Stimulated activated CD4-positive, alpha-beta T cell treated with anti-CD3 and anti-CD28 coated beads, Interleukin-4, amount 100 ng/mL, for 4 hours (primary cell): ENCODE data around the gene CEP104.

ENCODE experiments used
- DNase-seq, 2 experiments: peaks; one replicate each; pipeline ENCODE4 v3.0.0-alpha.2; 2020

CEP104 gene

DNA sequence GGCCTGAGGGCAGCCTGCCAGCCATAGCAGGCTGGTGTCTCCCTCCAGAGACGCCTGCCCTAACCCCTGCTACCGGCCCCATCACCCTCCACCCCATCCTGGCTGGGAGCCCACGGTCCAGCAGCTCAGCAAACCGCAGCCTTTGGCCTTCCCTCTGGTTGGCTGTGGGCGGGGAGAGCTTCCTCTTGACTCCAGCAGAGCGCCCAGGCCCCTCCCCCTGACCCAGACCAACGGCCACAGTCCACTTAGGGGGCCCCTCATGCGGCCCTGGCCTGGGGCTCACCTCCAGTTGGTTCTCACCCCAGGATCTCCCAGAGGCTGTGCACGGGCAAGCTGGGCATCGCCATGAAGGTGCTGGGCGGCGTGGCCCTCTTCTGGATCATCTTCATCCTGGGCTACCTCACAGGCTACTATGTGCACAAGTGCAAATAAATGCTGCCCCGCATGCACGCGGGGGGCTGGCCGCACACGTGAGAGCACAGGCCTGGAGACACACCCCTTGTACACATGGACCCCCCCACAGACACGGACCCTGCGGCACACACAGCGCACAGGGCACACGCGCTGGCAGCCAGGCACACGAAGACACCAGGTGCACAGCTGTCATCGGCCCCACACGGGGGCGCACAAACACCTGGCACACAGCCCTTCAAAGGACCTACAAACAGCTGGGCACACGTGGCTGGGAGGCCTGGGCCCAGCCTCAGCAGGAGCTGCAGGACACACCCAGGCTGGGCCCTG is 81.4 kb downstream of the CEP104 start:
- peak; percentile 38 to 49 for DNase-seq

DNA sequence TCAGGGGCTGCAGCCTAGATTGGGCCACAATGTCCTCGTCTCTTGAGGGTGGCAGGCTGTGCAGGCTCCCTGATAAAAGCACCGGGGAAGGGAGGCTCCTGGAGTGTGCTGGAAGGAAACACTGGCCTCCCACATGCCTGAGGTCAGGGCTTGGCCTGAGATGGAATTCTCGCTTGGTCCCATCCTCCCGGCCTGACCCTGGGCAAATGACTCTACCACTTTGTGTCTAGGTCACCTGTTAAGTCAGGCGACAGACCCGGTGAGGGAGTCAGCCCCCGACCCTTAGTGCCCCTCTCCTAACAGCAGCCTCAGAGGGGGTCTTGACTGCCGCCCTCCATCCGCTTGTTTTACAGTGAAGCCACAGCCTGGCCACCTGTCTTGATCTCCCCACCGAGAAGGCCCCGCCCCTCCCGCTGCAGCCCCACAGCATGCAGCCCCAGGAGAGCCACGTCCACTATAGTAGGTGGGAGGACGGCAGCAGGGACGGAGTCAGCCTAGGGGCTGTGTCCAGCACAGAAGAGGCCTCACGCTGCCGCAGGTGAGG is 82.0 kb downstream of the CEP104 start:
- DNase-seq = no peak

DNA sequence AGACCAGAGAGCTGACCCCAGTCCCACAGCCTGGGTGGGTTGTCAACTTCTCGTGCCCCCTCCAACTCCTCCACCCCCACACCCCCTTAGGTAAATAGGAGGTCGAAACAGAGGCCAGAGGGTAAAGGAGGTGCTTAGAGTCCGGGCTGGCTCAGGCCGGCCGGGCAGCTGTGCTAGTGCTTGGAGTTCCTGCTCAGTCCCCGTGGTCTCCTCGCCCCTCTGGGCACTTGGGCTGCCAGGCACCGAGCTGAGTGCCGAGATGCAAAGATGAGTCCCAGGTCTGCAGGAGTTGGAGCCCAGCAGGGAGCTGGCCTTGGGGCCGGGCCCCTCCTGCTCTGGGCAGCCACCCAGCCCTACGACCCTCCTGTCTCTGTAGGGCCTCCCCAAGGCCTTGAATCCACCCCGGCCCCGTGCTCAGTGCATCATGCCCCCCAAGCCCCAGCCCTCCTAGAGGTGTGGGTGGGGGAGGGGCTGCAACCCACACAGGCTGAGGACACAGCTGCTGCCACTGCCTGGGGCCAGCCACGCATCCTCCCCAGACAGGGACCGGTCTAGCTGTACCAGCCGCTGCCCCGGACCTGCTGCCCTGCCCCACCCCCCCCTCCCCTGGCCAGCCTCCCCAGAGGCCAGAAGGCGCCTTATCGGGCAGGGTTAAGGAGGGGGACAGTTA is 82.6 kb downstream of the CEP104 start:
- no peak for DNase-seq

- no peak for DNase-seq
These were observed 83.3 kb downstream of the CEP104 start for GRCh38 chr1:3773572-3774275.

DNA sequence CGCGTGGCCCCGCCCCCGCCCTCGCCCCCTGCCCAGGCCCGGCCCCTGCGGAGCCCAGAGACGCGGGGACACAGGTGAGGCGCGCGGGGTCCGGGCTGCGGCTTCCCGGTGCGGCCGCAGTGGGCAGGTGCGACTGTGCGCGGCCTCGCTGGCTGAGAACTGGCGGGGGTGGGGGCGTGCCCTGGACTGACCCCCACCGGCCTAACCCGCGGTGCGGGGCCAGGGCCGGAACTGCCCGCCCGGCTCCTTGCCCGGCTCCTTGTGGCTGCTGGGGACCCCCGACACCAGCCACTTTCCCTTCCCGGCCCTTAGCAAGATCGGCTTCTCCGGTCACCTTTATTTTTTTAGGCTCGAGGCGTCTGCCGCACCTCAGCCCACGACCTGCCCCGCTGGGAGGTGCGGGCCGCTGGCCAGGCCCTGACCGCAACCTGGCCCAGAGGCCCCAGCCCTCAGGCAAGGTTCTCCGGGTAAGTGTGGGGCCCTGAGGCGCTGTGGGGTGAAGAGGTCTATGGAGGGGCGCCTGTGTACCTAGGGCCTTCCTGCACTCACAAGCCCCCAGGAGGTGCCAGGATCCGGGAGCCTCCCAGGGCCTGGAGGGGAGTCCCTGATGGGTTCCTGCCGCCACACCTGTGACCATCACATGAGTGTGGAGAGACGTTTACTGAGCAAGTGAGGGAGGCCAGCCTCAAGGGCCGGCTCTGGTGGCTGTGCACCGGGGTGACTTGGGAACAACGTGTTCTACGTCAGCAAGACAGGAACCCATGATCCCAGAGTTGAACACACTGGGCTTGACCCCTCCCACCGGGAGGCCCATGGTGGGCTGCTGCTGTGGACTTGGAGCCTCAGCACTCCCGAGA is 84.1 kb downstream of the CEP104 start, which contains the start of gene SMIM1:
SMIM1 (plus strand) TSS at position 35 of the 857 bp plus-strand sequence. CDS start 2,625 bp downstream, outside the sequence.
- DNase-seq = no peak

- DNase-seq = peak; percentile 83 to 87
These were observed 84.8 kb downstream of the CEP104 start for GRCh38 chr1:3772027-3772714.

DNA sequence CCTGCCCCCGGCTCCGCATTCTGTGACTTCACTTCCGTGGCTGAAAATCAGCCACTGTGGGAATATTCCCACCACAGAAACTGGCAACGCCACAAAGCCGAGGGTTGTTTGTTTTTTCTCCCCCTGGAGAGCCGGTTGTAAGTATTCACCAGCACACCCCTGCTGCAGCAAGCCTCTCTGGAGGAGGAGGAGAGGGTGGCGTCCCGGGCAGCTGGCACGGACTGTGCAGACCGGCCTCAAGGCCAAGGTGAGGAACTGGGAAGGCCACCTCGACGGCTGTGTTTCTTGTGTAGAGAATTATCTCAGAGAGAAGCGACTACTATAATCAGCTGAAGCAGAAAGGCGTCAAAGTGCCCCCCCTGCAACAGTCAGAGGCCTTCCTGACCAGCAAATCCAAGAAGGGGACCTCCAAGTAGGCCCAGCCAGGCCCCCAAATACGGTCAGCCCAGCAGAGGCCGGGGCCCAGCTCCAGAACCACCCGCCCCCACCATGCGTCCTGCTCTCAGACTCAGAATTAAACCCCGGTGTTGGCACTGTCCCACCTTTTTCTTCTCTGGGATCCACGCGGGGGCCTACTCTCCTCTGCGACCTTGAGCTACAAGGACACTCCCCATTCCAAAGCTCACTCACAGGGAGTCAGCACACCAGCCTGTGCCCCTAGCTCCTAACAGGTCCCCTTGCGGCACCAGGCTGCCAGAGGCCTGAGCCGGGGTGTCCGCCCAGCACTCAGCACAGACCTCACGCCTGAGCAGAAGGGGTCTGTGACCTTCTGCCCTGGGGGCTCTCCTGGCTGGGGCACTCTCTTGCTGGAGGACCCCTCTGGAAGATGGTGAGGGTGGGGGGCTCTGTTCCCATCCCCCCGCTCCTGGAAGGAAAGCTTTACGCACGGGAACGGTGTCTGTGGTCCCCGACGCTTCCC is 85.6 kb downstream of the CEP104 start:
- no peak for DNase-seq

- DNase-seq = no peak
These were observed 86.8 kb downstream of the CEP104 start for GRCh38 chr1:3770047-3770765.

DNA sequence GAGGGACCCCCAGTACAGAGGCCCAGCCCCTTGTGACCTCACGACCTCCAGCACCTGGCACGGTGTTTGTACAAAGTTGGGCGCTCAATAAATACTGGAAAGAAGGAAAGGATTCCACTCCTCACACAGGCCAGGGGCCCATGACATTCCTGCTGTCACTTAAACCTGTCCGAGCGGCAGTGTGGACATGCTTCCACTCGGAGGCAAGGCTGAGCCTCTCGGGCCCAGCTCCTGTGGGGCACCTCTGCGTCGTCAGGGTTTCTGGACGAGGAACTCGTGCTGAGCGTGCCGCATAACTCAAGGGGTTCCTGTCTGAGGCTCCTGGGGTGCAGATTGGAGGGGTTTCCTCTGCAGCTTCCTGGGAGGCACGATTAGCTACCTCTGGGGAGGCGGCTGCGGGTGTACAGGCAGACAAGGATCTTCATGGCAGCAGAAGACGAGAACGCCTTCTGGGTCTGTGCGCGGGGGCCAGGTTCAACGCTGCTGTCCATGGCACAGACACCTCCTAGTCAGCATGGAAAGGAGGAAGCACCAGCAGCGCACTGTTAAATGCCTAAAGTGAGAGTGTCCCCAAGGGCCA is 88.1 kb downstream of the CEP104 start:
- no peak for DNase-seq

GRCh38 chr1:3767328-3767925 is 89.6 kb downstream of the CEP104 start:
- DNase-seq = no peak

DNA sequence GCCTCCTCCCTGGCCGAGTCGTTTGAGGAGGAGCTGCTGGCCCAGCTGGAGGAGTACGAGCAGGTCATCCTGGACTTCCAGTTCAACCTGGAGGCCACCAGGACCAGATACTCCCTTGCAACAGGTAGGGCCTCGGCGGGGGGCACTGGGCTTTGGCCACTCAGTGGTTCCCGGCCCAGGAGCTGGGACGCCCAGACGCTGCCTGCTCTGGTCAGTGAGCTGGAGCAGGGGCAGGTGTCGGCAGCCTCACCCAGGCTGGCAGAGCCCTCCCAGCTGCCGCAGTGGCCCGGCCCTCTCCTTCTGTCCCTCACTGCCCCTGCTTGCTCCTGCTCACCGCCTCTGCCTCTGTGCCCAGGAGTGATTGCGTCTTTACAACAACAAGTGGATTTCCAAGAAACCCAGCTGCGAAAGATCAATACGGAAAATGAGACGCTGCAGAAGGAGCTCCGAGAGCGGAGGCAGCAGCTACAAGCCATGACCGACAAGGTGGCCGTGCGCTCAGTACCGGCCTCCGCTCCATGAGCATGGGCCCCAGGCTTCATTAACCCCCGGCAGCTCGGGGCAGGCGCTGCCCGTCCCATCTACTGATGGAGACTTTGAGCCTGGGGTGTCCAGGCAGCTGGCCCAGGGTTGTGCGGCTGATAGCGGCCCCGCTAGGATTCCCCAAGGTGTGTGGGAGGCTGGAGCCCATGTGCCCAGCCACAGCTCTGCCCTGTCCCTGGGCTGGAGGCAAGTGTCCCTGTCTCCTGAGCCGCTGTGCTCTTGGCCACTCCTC is 93.5 kb downstream of the CEP104 start:
- DNase-seq = no peak

DNA sequence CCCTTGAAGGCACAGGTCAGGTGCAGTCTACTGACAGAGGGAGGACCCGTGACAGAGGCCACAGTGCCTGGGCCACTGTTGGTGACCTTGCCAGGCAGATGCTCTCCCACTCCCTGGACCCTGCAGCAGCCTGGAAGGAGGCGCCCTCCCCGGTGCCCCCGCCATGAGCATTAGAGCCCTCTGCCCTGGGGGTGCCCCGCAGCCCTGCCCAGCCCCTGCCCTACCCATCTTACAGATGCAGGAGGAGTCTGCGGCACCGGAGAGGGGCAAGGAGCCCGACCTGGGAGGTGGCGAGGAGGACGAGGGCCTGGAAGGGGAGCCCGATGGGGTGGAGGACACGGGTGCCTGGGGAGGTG is 94.2 kb downstream of the CEP104 start:
- no peak for DNase-seq

DNA sequence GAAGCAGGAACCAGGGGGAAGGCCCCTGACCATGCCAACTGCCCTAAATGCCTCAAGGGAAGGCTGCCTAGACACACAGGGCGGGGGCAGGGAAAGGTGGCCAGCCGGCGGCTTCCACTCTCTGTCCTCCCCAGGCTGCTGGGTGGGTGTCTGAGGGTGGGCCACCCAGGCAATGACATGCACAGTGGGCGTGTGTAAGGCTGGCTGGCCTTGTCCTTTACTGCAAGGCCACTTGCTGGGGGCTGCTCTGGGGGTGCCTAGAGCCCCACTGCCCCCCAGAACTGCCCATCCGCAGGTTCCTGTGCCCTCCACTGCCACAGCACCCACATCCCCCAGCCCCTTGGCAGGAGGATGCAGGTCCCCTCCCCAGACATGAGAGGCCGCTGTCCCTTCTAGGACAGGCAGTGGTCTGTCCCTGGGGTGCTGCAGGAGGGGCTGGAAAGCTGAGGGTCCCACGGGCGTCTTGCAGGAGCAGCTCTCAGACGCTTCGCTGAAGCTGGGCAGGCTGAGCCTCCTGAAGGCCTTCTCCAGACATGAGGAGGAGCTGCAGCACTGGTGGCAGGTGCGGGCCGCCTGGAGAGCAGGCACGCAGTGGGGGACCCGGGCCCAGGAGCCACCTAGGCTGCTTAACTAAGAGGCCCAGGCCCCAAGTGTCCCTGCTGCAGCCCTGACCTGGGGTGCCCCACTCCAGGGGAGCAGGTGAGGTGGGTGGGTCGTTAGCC is 94.7 kb downstream of the CEP104 start:
- no peak for DNase-seq
